HL-60 (cell line): ENCODE data around the gene SERP2.

Experiments
- DNase-seq, 2 experiments: peaks; one replicate each; pipeline ENCODE4 v3.0.0-alpha.2; 2010 to 2020; ENCODE audit warnings: low read depth in 1 of 2, low spot score in 1 of 2
- H3K27ac ChIP-seq: fragments of 250-450 bp; sonication (Bioruptor Pico); replicated peaks from 2 replicates; pipeline ENCODE4 v1.5.1; 2020; ENCODE audit warnings: mild to moderate bottlenecking, moderate library complexity
- H3K27me3 ChIP-seq: fragments of 250-450 bp; sonication (Bioruptor Pico); 2 replicates; pipeline ENCODE4 v1.5.1; 2021; ENCODE audit warnings: mild to moderate bottlenecking, moderate library complexity; ENCODE audit not compliant: insufficient read depth, poor library complexity, severe bottlenecking
- H3K4me3 ChIP-seq: replicated peaks from 2 replicates; pipeline ENCODE4 v1.5.1; 2011; ENCODE audit warnings: mild to moderate bottlenecking, control low read depth, low read length; ENCODE audit not compliant: insufficient read depth
- CTCF ChIP-seq: IDR thresholded peaks from one replicate; pipeline ENCODE4 v1.5.1; 2011; ENCODE audit warnings: low read length, control low read depth, inconsistent platforms; ENCODE audit not compliant: insufficient read depth
- GABPA ChIP-seq: IDR thresholded peaks from 2 replicates; pipeline ENCODE4 v1.6.1; 2012; ENCODE audit warnings: low read depth
- POLR2AphosphoS5 ChIP-seq: IDR thresholded peaks from 2 replicates; pipeline ENCODE4 v1.6.1; 2012; ENCODE audit warnings: low read depth
- REST ChIP-seq: IDR thresholded peaks from 2 replicates; pipeline ENCODE4 v1.6.1; 2012; ENCODE audit warnings: low read depth; ENCODE audit not compliant: insufficient replicate concordance
- SPI1 ChIP-seq: IDR thresholded peaks from 2 replicates; pipeline ENCODE4 v1.6.1; 2012; ENCODE audit warnings: low read depth, mild to moderate bottlenecking, borderline replicate concordance

Gene SERP2

GRCh38 chr13:44331912-44332851 is 41.4 kb upstream of the SERP2 start:
- peak in 1 of 2 experiments; percentile 19 for DNase-seq
- no peaks in the 10 kb centered on the region for H3K27me3 ChIP-seq
- TF ChIP-seq SPI1 (peak; percentile 58), CTCF (no peak)
- no peak overlapping the region for H3K4me3 ChIP-seq
- H3K27ac ChIP-seq = no peak overlapping the region

GRCh38 chr13:44333950-44334655 is 39.5 kb upstream of the SERP2 start:
- DNase-seq = no peak
- peaks cover 2% of the 10 kb centered on the region for H3K27me3 ChIP-seq
- TF ChIP-seq SPI1 (no peak), REST (no peak), CTCF (no peak), POLR2AphosphoS5 (no peak), GABPA (no peak)
- H3K4me3 ChIP-seq = no peak overlapping the region
- no peak overlapping the region for H3K27ac ChIP-seq

- Histone ChIP-seq H3K27me3 (peaks cover 2% of the 10 kb centered on the region), H3K4me3 (no peak overlapping the region), H3K27ac (no peak overlapping the region)
- no peak for DNase-seq
- TF ChIP-seq REST = no peak
- no peak for TF ChIP-seq SPI1
- TF ChIP-seq CTCF = no peak
- no peak for TF ChIP-seq POLR2AphosphoS5
- no peak for TF ChIP-seq GABPA
Observed at GRCh38 chr13:44334751-44335150, 38.9 kb upstream of the SERP2 start.
